ENCODE data around the gene PRPSAP2. TPM values are rescaled to one million over a fixed set of nuclear protein-coding genes. Genes with fewer than 3 reads are reported as not detected.

PRPSAP2 gene
- total RNA-seq, 1 donor from 2014 or later, result 51.6 TPM

DNA sequence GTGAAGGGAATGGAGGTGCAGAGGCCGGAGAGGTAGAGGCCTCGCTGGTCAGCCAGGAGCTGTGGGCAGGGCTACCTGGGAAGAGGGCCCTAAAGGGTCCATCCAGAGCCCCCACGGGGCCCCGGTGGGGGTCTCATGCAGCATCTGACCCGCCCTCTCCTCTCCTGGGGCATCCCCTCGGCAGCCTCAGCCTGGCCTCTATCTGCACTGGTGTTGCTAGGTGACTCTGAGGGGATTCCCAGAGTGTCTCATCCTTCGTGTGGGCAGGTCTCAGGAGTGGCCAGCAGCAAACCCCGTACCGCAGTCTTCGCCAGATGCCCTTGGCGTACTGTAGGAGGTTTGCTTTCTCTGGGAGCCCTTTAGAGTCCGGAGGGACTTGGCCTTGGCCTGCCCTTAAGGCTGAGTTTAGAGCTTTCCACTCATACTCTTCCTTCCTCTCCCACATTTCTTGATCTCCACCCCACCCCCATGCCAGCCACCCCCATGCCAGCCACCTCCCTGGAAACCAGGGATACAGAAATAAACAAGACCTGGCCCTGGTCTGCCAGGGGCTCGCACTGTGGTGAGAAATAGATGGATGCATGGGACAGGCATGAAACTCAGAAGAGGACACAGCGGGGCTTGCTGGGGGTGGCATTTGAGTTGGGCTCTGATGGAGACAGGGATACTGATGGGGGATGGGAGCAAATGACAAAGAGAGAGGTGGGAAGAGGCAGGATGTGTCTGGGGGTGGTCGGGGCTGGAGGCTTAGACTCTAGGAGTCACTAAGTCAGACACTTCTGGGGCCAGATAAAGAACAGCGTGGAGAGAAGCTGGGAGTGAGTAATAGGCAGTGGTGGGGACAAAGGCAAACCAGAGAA lies 103.9 kb downstream of the PRPSAP2 start:
- DNase-seq (ENCODE audit: low spot score), result no peak

DNA sequence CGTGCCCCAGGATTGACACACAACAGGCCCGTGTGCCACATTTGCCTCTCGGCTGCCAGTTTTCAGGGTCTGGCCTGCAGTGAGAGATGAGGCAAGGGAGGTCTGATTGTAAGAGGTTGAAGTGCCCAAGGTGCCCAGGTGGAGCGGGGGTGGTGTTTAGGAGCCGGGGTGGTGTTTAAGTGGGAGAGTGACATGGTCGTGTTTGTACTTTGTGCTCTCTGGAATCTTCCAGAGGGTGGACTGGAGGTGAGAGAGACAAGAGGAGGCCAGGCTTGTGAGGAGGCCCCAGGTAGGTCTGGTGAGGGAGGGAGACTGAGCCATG lies 104.5 kb downstream of the PRPSAP2 start:
- DNase-seq (ENCODE audit: low spot score), result no peak

DNA sequence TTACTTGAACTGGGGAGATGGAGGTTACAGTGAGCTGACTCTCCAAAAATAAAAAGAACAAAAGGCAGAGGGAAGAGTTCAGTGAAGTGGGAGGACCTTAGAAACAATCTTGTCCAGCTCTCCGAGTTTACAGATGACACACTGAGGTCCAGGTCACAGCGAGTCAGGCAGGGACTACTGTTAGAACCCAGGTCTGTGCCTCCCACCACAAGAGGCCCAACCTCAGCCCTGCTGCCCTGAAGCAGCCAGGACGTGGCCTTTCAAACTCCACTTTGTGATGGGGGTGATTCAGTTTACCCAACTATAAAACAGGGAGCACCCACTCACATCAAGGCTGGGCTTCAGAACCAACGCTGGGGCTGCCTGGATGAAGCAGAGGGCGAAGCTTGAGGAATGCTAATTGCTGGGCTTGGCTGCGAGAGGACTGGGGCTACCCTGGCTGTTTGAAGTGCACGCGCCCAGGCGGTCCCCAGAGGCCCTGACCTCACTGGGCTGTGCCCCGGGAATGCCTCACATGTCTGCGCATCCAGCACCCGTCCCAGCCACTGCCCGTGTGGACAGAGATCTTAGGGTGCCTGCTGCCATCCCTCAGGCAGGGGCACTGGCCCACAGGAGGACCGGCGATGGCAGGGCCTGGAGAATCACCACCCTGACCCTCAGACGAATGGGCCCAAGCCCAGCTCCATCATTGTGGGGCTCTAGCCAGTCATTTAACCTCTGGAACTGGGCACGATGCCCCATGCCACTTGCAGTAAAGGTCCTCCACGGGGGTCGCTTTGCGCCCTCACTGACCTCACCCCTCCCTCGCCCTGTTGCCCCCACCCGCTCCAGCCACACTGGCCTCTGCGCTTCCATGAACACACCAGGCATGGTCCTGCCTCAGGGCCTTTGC lies 105.4 kb downstream of the PRPSAP2 start:
- DNase-seq (ENCODE audit: low spot score), result no peak

DNA sequence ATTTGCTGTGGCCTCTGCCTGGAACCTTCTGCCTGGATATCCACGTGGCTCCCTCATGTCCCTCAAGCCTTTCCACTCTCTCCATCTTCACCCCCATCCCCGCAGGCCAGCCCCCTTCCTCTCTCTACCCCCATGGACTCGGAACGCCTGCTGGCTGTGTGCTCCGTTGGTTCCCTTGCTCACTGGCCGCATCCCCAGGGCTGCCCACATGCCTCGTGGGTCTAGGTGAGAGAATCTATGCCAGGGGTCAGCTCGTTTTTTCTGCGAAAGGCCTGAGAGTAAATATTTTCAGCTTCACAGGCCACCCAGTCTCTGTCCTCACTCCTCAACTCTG lies 106.1 kb downstream of the PRPSAP2 start:
- no peak for DNase-seq (ENCODE audit: low spot score)

DNA sequence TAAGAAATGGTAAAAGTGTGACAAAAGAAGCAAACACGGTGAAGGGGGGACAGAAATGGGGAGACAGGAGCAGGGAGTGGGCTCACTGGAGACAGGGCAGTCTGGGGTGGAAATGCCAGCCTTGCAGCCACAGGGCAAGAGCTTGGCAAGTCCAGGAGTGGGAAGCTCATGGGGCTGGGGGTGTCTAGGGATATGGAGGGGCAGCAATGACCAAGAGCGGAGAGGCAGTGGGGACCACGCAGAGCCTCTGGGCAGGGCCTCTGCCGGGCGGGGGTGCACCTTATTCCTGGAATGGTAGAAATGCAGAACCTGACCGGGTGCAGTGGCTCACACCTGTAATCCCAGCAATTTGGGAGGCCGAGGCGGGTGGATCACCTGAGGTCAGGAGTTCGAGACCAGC lies 106.6 kb downstream of the PRPSAP2 start:
- no peak for DNase-seq (ENCODE audit: low spot score)

DNA sequence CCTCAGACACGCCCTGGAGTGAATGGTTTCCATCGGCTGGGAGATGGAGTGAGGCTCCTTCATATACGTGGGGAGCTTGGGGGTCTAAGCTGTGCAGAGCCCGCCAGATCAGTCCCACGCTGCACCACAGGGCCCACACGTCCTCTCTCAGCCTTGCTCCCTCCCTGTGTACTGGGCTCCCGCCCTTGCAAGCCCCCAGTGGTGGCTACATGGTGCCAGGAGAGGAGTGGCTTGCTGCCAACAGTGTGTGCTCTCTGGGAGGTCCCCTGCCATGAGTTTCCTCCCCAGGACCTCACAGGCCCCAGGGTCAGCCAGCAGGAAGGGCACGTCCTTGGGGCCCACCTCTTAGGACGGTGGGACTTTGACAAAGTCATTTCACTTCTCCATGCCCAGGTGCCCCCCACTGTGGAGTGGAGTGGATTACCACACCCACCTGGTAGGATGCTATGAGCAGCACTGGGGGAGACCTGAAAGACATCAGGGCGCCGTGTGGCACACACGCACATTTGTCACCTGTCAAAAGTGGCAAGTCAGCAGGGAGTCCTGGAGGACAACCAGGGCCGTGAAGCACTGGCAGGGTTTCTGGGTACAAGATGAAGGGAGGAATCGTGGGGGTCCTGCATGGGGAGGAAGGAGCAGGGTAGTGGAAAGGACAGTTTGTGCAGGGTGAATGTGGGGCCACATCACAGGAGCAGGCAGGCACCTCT lies 107.8 kb downstream of the PRPSAP2 start:
- DNase-seq (ENCODE audit: low spot score), result no peak

DNA sequence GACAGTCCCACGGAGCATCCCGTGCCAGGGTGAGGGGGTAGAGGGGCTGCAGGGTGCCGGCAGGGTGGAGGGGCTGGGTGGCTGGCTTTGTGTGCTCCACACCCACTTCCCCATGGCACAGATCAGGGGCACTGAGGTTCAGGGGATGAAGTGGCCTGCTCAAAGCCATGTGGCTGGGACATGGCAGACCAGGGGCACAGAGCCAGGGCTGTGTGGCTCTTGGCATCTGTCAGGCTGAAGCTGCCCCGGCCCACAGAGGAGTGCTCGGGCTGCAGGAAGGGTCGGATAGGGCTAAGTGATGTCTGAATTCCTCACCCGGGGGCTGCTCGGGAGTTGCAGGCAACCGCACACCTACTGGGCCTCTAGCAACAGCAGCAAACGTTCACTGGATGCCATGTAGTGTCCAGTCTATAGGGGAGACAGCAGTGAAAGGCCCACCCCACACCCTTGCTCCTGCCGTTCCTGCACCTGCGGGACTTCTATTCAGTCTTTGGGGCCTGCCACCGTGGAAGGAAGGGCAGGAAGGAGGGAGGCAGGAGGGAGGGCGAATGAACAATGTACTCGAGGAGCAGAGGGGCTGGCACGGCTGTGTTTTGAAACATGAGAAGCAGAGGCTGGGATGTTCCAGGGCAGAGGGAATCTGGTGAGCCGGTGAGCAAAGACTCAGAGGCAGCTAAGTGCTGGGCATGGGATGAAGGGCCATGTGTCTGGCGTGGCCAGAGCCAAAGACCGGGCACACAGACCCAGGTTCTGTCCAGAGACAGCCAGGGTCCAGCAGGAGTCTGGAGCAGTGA lies 109.1 kb downstream of the PRPSAP2 start:
- DNase-seq (ENCODE audit: low spot score), result no peak

DNA sequence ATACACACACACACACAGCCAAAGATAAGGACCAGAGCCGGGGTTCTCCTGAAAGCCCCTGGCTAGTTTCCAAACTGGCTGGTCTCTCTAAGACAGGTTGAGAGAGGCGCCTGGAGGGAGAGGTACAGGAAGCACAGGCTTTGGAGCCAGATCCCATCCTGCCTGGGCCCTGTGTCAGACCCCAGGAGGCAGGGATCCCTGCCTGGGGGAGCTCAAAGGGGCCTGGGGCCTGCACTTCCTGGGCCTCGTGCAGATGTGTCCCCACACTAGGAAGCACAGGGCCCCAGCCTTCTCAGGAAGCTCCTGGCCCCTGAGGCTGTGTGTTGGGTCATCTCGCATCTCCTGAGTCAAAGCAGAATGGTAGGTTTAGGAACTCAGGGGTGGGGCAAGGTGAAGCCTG lies 110.0 kb downstream of the PRPSAP2 start:
- DNase-seq (ENCODE audit: low spot score), result peak; percentile 35

DNA sequence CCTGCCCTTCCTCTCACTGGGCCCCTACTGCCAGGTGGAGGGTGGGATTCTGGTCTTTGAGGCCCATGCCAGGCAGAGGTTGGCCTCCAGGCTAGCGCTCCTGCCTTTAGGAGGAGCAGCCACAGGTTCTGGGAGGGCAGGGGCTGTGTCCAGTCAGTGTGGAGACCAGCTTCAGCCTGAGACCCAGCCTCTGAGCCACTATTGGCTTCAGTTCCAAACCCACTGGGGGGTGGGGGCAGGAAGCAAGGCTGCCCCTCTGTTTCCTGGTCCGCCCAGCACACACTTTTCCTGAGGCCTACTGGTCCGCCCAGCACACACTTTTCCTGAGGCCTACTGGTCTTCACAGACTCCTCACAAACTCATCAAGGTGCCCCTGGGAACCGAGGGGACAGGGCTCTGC lies 110.4 kb downstream of the PRPSAP2 start:
- no peak for DNase-seq (ENCODE audit: low spot score)

DNA sequence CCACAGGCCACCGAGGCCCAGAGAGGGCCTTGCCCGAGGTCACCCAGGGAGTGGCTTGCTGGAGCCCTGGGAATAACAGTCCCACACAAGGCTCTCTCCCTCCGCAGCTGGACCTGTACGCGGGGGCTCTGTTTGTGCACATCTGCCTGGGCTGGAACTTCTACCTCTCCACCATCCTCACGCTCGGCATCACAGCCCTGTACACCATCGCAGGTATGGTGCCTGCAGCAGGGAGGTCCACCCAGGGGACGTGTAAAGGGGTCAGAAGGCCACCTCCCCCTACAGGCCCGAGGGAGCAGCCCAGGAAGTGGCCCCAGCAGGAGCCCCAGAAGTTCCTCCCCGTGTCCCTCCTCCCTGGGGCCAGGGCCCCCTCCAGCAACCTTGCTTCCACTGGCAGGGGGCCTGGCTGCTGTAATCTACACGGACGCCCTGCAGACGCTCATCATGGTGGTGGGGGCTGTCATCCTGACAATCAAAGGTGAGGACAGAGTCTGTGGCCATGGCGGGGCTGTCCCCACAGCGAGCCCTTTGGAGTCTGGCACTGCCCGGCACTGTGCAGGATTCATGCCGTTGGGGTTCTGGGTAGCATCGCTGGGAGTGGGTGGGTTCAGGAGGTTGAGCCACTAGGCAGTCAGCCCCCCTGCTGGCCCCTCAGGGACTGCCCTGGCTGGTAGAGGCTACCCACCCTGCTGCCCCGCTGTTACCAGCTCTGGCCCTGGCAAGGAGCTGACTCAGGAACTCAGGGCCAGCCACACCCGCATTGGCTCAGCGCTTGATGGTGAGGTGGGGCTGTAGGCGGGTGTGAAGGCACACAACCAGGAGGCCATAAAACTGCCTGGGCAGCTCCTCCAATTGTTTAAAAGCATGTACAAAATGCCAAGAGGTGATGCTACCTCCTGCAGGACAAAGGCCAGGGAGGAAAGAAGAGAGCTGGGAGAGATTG lies 111.3 kb downstream of the PRPSAP2 start:
- peak; percentile 82 for DNase-seq (ENCODE audit: low spot score)

DNA sequence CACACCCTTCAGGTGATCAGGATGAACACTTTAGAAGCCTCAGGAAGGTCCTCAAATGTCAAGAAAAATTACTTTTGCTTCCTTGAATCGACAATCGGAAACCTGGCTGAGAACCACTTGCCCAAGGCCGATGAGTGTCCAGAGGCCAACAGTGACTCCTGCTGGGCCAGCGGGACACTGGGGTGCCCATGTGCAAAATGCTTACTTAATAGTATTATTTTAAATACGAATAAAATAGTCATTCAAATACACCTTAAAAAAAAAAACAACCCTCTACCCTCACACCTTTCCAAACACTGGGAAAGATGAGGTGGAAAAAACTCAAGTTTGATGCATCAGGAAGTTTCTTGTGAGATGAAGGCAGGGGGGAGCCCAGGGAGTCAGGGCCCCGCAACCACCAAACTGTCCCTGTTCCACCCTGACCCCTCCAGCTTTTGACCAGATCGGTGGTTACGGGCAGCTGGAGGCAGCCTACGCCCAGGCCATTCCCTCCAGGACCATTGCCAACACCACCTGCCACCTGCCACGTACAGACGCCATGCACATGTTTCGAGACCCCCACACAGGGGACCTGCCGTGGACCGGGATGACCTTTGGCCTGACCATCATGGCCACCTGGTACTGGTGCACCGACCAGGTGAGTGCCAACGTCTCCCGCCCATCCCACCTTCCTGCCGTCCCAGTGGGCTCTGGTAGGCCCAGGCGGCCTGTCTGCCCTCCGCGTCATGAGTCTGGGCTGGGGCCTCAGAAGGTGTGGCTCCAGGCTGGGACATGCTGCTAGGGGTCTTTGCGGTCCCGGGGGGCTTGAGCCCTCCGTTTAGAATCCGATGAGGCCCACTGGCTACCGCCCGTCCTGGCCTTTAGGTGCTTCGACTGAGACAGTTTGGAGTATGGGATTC lies 112.9 kb downstream of the PRPSAP2 start:
- no peak for DNase-seq (ENCODE audit: low spot score)

DNA sequence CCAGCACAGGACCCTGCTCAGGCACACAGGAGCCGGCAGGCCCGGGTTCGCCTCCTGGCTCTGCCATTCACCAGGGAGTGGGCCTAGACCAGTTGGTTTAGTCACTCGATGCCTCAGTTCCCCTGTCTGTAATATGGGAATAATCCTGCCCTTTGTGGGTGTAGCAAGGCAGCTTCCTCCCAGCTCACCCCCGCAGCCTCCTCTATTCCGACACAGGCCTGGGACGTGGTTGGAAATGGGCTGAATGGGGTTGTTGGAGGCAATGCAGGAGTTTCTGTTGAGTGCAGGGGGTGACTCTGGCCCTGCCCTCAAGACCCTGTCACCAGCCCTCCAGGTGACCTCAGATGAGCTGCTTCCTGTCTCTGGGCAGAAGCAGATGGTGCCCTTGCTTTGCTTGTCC lies 113.9 kb downstream of the PRPSAP2 start:
- no peak for DNase-seq (ENCODE audit: low spot score)

DNA sequence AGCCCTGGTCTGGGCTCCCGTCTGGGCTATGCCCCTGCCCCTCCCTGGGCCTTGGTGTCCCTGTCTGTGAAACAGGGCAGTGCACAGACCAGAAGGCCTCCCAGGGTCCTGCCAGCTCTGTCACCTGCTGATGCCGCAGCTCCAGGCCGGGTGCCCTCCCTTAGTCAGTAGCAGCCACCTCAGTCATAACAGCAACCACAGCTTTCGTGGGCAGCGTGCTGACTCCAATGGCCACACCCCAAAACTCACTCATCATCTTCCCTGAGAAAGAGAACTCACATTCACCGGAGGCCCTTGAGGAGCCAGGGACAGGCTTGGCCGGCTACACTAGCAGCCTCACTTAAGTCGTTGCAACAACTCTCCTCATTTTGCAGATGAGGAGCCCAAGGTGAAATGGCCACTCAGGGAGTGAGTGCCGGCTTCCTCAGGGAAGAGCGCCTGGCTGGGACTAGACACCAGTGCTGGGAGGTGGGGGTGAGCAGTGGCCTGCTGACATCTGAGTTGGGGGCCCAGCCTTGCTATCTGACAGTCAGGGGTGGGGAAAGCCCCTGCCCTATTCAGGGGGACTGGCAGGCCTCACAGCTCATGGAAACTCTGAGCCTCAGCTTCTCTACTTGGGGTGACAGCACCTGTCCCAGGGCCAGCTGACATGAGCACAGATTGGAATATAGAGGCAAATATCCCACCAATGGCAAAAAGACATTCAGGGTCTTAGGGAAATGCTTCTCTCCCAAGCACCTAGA lies 116.6 kb downstream of the PRPSAP2 start:
- no peak for DNase-seq (ENCODE audit: low spot score)

DNA sequence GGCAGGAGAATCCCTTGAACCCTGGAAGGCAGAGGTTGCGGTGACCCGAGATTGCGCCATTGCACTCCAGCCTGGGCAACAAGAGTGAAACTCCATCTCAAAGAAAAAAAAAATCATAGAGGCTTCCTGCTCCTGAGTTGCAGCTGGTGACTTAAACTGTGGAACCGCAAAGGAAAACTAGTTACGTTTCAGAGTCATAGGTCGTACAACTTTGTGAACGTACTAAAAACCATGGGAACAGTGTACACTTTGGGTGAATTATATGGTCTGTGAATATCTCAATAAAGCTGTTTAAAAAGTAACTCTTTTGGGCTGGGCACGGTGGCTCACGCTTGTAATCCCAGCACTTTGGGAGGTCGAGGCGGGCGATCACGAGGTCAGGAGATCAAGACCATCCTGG lies 117.7 kb downstream of the PRPSAP2 start:
- DNase-seq (ENCODE audit: low spot score), result no peak

DNA sequence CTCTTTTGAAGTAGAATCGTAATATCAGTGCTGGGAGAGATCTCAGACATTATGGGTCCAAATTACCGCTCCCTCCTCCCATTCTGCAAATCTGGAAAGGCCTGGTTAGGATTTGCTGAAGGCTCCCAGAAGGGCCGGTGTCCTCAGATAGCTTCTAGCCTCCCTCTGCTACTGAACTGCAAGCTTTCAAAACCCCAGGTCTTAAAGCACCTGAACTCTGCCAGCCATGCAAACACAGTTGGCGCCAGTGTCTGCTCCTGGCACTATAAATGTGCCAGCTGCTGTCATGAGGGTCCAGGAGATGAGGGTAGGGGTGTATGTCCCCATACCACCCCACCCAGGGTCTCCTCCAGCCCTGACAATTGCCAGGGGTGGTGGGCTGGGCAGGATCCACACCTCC lies 118.3 kb downstream of the PRPSAP2 start:
- DNase-seq (ENCODE audit: low spot score), result no peak

DNA sequence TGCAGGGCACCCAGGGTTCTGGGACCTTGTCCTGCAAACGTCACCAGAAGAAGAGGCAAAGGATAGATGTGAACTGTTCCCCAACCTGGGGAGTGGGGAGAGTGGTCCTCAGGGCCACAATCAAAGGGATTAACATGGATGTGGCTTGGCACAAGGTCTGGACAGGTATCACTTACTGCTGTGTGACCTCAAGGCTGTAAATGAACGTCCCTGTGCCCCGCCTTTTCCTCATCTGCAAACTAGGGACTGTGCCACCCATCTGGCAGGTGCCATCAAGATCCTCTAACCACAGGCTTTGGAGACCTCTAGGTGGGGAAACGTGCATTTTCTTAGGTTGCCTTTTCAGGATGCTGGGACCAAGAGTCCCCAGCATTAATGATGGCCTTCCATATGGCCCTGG lies 119.1 kb downstream of the PRPSAP2 start:
- DNase-seq (ENCODE audit: low spot score), result no peak

DNA sequence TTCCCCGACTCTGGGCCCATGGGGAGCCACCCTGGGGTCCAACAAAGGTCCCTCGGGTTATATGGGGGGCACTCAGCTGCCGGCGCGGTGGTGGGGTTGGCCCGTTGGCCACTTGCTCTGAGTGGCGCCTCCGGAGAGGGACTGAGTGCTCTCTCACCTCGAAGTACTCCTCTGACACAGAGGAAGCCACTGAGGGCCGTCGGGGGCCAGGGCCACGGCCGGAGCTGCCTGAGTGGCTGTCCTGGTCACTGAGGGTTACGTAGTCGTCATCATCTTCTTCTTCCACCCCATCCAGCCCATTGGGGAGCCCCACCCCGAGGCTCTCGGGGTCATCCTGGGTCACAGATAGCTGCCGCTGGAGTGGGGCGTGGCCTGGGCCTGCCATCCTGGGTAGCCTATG lies 119.7 kb downstream of the PRPSAP2 start:
- DNase-seq (ENCODE audit: low spot score), result no peak

DNA sequence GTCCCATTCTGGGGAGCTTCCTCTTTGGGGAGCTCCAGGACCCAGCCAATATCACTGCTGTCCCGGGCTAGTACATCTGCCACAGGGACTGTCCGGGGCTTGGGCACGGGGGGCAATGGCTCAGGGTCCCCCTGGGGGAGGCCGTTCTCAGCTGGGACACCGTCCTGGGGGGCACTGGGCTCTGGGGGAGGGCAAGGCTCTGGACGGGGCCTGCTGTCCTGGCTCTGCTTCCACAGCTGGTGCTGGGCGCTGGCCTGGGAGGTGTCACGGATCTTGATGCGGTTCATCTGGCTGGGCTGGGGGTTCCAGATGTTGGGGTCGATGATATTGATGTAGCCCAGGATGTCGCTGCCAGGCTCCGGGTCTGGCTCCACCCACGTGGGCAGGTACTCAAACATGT lies 120.1 kb downstream of the PRPSAP2 start:
- DNase-seq (ENCODE audit: low spot score), result no peak

DNA sequence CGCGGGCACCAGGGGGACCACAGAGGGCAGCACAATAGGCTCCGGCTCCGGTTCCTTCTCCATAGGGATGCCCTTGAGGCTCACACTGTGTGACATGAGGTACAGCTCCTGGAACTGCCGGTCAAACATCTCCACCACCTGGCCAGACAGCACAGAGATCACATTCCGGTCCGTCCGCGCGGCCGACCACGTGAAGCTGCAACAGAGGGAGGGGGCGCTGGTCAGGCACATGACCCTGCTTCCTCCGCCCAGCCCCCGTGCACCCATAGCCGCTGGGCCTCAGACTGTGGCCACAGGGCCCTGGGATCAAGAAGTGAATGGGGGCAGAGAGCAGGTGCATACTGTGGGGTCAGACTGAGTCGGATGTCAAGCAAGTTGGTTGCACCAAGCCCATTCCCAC lies 120.7 kb downstream of the PRPSAP2 start:
- DNase-seq (ENCODE audit: low spot score), result no peak
